GM12891 (cell line): Measurements from ENCODE around the gene TENM4.

Experiments
- POLR2A ChIP-seq: IDR thresholded peaks from 2 replicates; pipeline ENCODE4 v1.6.1; 2011; ENCODE audit warnings: low read depth, low read length, control low read depth
- POLR2AphosphoS5 ChIP-seq: IDR thresholded peaks from 2 replicates; pipeline ENCODE4 v1.6.1; 2011; ENCODE audit warnings: low read depth, low read length, control low read depth
- POU2F2 ChIP-seq: IDR thresholded peaks from 2 replicates; pipeline ENCODE4 v1.6.1; 2011; ENCODE audit warnings: low read depth, mild to moderate bottlenecking, control low read depth, low read length, moderate library complexity

GRCh38 chr11:79262221-79262620 is 178.6 kb downstream of the TENM4 start:
- TF ChIP-seq POU2F2 (no peak), POLR2A (no peak), POLR2AphosphoS5 (no peak)
